Mucosa of descending colon (tissue), 3 donors: Measurements from ENCODE around the gene MACROD1. TPM values are rescaled to one million over a fixed set of nuclear protein-coding genes. Genes with fewer than 3 reads are reported as not detected.

Experiments used
- ATAC-seq: fragments of 200-7000 bp; cut with Tn5 transposase; one replicate; pipeline ENCODE4 v1.9.1; 2020; ENCODE audit warnings: mild to moderate bottlenecking, moderate library complexity
- DNase-seq, 3 donors: peaks; one replicate each; pipeline ENCODE4 v3.0.0-alpha.2; 2020
- H3K36me3 ChIP-seq: fragments of 200-600 bp; one replicate; pipeline ENCODE4 v1.8.0; 2021; ENCODE audit warnings: low read depth, mild to moderate bottlenecking
- H3K4me1 ChIP-seq: fragments of 200-600 bp; one replicate; pipeline ENCODE4 v1.8.0; 2021; ENCODE audit warnings: low read depth, mild to moderate bottlenecking
- H3K4me3 ChIP-seq: fragments of 200-600 bp; one replicate; pipeline ENCODE4 v1.8.0; 2021; ENCODE audit warnings: mild to moderate bottlenecking
- H3K9me3 ChIP-seq: fragments of 200-600 bp; one replicate; pipeline ENCODE4 v1.8.0; 2021; ENCODE audit warnings: mild to moderate bottlenecking
- CTCF ChIP-seq: fragments of 200-600 bp; IDR thresholded peaks from one replicate; pipeline ENCODE4 v1.8.0; 2022; ENCODE audit warnings: antibody characterized with exemption, mild to moderate bottlenecking
- intact Hi-C, 2 donors: fragments of 100-400 bp; cut with DNase I in 1 of 2; cut with micrococcal nuclease in 1 of 2; formaldehyde crosslinking; loops; one replicate each; pipeline versions ENCODE4 v1.11.0 to v1.11.1; 2022; cut with DNase I, micrococcal nuclease
- total RNA-seq, 3 donors: library from RNA; stranded (reverse); fragmentation: NEBNext Ultra II Directional in 2 of 3; extraction: Animal tissue kit (Norgen Biotek cat#: 25700) in 2 of 3; gene quantifications; one replicate each; pipeline versions ENCODE4 v1.2.1 to v1.2.4, GENCODE V29; 2021 to 2023
- donor health status: DM: no; HTN: no; CAD: no; lungs with moderate emphysema.
- donor health status: DM: no; HTN: no; CAD: no.
- donor health status: DM: no; HTN: yes; CAD: no.

Gene MACROD1
- total RNA-seq, 3 donors from 2014 or later: 26.7 to 38.7 (median 38.1) TPM

GRCh38 chr11:64005691-64006090, 160.2 kb downstream of the MACROD1 start:
- ATAC-seq (no peak), DNase-seq (no peak)
- intact Hi-C loops: loop anchor here in 1 of 2 donors (10.0 kb wide), 1 partner anchor 139 kb away; no protein-coding TSS in a partner anchor
- H3K9me3 ChIP-seq: no peaks in the 10 kb centered on the region
- no peaks in the 10 kb centered on the region for H3K36me3 ChIP-seq
- TF ChIP-seq CTCF: no peak
- peaks cover 8% of the 10 kb centered on the region for H3K4me1 ChIP-seq
- H3K4me3 ChIP-seq: no peak overlapping the region

- no peaks in the 10 kb centered on the region for H3K36me3 ChIP-seq
- TF ChIP-seq CTCF: no peak
- ATAC-seq (no peak), DNase-seq (no peak)
- H3K4me3 ChIP-seq: no peak overlapping the region
- peaks cover 15% of the 10 kb centered on the region for H3K4me1 ChIP-seq
- no peaks in the 10 kb centered on the region for H3K9me3 ChIP-seq
- intact Hi-C loops: loop anchor here (5.0 to 10.0 kb wide), 2 partner anchors 140 to 148 kb away; no protein-coding TSS in a partner anchor
Observed at GRCh38 chr11:64004590-64004984, 161.3 kb downstream of the MACROD1 start.

- no peak for DNase-seq
- no peak for TF ChIP-seq CTCF
- H3K4me3 ChIP-seq: no peak overlapping the region
- H3K4me1 ChIP-seq: peaks cover 19% of the 10 kb centered on the region
- intact Hi-C loops: loop anchor here (5.0 to 10.0 kb wide), 2 partner anchors 141 to 148 kb away; no protein-coding TSS in a partner anchor
- ATAC-seq: no peak
- no peaks in the 10 kb centered on the region for H3K36me3 ChIP-seq
- H3K9me3 ChIP-seq: no peaks in the 10 kb centered on the region
Observed at GRCh38 chr11:64003807-64004589, 161.9 kb downstream of the MACROD1 start.

GRCh38 chr11:64001484-64002420, 164.2 kb downstream of the MACROD1 start:
- DNase-seq: no peak
- no peaks in the 10 kb centered on the region for H3K9me3 ChIP-seq
- TF ChIP-seq CTCF: no peak
- no peak for ATAC-seq
- intact Hi-C loops: loop anchor here (5.0 to 10.0 kb wide), 2 partner anchors 143 to 151 kb away; no protein-coding TSS in a partner anchor
- H3K36me3 ChIP-seq: peaks cover 9% of the 10 kb centered on the region
- no peak overlapping the region for H3K4me3 ChIP-seq
- peaks cover 15% of the 10 kb centered on the region for H3K4me1 ChIP-seq

GRCh38 chr11:64000740-64001483, 165.0 kb downstream of the MACROD1 start:
- peaks cover 15% of the 10 kb centered on the region for H3K4me1 ChIP-seq
- H3K4me3 ChIP-seq: no peak overlapping the region
- TF ChIP-seq CTCF: no peak
- intact Hi-C loops: loop anchor here (5.0 to 10.0 kb wide), 2 partner anchors 144 to 151 kb away; no protein-coding TSS in a partner anchor
- no peak for ATAC-seq
- no peaks in the 10 kb centered on the region for H3K9me3 ChIP-seq
- peak in 1 of 3 donors; percentile 19 for DNase-seq
- H3K36me3 ChIP-seq: peaks cover 10% of the 10 kb centered on the region
